GM12891 (cell line): Measurements from ENCODE around the gene GPR87.

Experiments used
- DNase-seq: peaks from one replicate; pipeline ENCODE4 v3.0.0; 2011; ENCODE audit warnings: low spot score; ENCODE audit not compliant: insufficient read length
- FAIRE-seq: peaks from 2 replicates; lab custom pipeline; 2011; peaks lifted over from hg19 to GRCh38; lab: Jason Lieb, UNC
- PAX5 ChIP-seq: IDR thresholded peaks from 2 replicates; pipeline ENCODE4 v1.6.1; 2011; ENCODE audit warnings: low read length, moderate library complexity, mild to moderate bottlenecking; ENCODE audit not compliant: insufficient read depth, severe bottlenecking
- POLR2A ChIP-seq: IDR thresholded peaks from 2 replicates; pipeline ENCODE4 v1.6.1; 2011; ENCODE audit warnings: low read depth, low read length, control low read depth
- POLR2AphosphoS5 ChIP-seq: IDR thresholded peaks from 2 replicates; pipeline ENCODE4 v1.6.1; 2011; ENCODE audit warnings: low read depth, low read length, control low read depth
- POU2F2 ChIP-seq: IDR thresholded peaks from 2 replicates; pipeline ENCODE4 v1.6.1; 2011; ENCODE audit warnings: low read depth, mild to moderate bottlenecking, control low read depth, low read length, moderate library complexity
- SPI1 ChIP-seq: IDR thresholded peaks from 2 replicates; pipeline ENCODE4 v1.6.1; 2011; ENCODE audit warnings: low read depth, low read length, control low read depth
- TAF1 ChIP-seq: IDR thresholded peaks from 2 replicates; pipeline ENCODE4 v1.6.1; 2011; ENCODE audit warnings: low read depth, low read length, control low read depth

The GPR87 gene

GRCh38 chr3:151256749-151257148, 59.9 kb downstream of the GPR87 start:
- no peak for FAIRE-seq
- TF ChIP-seq POLR2AphosphoS5, result no peak
- TF ChIP-seq SPI1, result no peak
- TF ChIP-seq PAX5, result no peak
- no peak for TF ChIP-seq TAF1
- TF ChIP-seq POLR2A, result no peak
- no peak for TF ChIP-seq POU2F2
- DNase-seq, result no peak

GRCh38 chr3:151248772-151249337, 67.8 kb downstream of the GPR87 start:
- DNase-seq (no peak), FAIRE-seq (no peak)
- TF ChIP-seq SPI1, result no peak
- no peak for TF ChIP-seq POU2F2
- no peak for TF ChIP-seq PAX5
